DMS114 treated with DMSO at 0.1 percent for 48 hours (cell line): ENCODE measurements around the gene RAB26.

Source experiments
- DNase-seq: peaks from one replicate; lab custom pipeline; 2025; ENCODE audit not compliant: unreplicated experiment; lab: John Stamatoyannopoulos, UW

The RAB26 gene

GRCh38 chr16:2142942-2143877 is 5.2 kb upstream of the RAB26 start:
- no peak for DNase-seq

- no peak for DNase-seq
These were observed 4.4 kb upstream of the RAB26 start for GRCh38 chr16:2143878-2144485.

GRCh38 chr16:2145843-2146242 is 2.6 kb upstream of the RAB26 start:
- DNase-seq = no peak

GRCh38 chr16:2147378-2147777 is 1.0 kb upstream of the RAB26 start:
- no peak for DNase-seq

- no peak for DNase-seq
These were observed 547 bp downstream of the RAB26 start for GRCh38 chr16:2148714-2149629.

GRCh38 chr16:2149630-2150417 is 1.4 kb downstream of the RAB26 start:
- no peak for DNase-seq

- no peak for DNase-seq
These were observed 2.2 kb downstream of the RAB26 start for GRCh38 chr16:2150418-2151187.

- DNase-seq = no peak
These were observed 3.0 kb downstream of the RAB26 start for GRCh38 chr16:2151188-2152091.

- no peak for DNase-seq
These were observed 4.5 kb downstream of the RAB26 start for GRCh38 chr16:2152695-2153506.

GRCh38 chr16:2154533-2155090 is 6.2 kb downstream of the RAB26 start:
- no peak for DNase-seq

GRCh38 chr16:2155091-2155950 is 6.9 kb downstream of the RAB26 start, which contains the start of gene TRAF7:
Gene TRAF7 (plus strand): TSS chr16:2155782. CDS start chr16:2163921, 8,139 bp downstream.
- DNase-seq = peak; percentile 99

GRCh38 chr16:2155977-2156848 is 7.8 kb downstream of the RAB26 start:
- no peak for DNase-seq

GRCh38 chr16:2156849-2157224 is 8.4 kb downstream of the RAB26 start:
- no peak for DNase-seq

GRCh38 chr16:2157480-2158261 is 9.2 kb downstream of the RAB26 start:
- DNase-seq = no peak

- DNase-seq = no peak
These were observed 9.8 kb downstream of the RAB26 start for GRCh38 chr16:2158262-2158638.
